ENCODE data around the gene CDC25C.

CDC25C gene

GRCh38 chr5:138252944-138253343, 78.7 kb downstream of the CDC25C start:
- TF ChIP-seq TAF1 (IDR thresholded peaks at IDR 0.05; ENCODE audit: borderline replicate concordance, insufficient read depth, low read length) (no peak), POLR2AphosphoS5 (IDR thresholded peaks at IDR 0.05; ENCODE audit: low read depth, low read length) (no peak), SIN3A (IDR thresholded peaks at IDR 0.05; ENCODE audit: borderline replicate concordance, insufficient read depth, low read length) (no peak), FOXP2 (optimal IDR thresholded peaks at IDR 0.05; ENCODE audit: borderline replicate concordance, extremely low read depth, extremely low read length, insufficient read depth) (no peak), REST (IDR thresholded peaks at IDR 0.05; ENCODE audit: insufficient read depth in 1 of 2, low read depth in 2 of 2, low read length in 2 of 2) (no peak)

DNA sequence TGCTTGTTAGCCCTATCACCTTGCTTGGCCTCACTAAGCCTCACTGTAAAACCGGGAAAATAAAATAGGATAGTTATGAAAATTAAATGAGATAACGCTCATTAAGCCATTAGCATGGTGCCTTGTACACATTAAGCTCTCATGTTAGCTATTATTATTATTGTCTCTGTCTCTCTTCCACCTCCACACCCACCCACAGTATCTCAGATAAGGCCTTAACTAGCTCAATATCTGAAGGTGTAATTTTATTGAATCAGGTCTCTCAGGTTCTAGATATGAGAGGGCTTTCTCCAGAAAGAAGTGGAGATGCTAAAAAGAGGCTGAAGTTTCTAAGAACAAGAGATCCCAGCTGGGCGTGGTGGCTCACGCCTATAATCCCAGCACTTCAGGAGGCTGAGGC, 84.8 kb downstream of the CDC25C start:
- no peak for TF ChIP-seq SIN3A (IDR thresholded peaks at IDR 0.05; ENCODE audit: borderline replicate concordance, insufficient read depth, low read length)
- no peak for TF ChIP-seq POLR2AphosphoS5 (IDR thresholded peaks at IDR 0.05; ENCODE audit: low read depth, low read length)
- TF ChIP-seq REST (IDR thresholded peaks at IDR 0.05; ENCODE audit: insufficient read depth in 1 of 2, low read depth in 2 of 2, low read length in 2 of 2), result no peak
- TF ChIP-seq TAF1 (IDR thresholded peaks at IDR 0.05; ENCODE audit: borderline replicate concordance, insufficient read depth, low read length), result no peak
- no peak for TF ChIP-seq FOXP2 (optimal IDR thresholded peaks at IDR 0.05; ENCODE audit: borderline replicate concordance, extremely low read depth, extremely low read length, insufficient read depth)

- no peak for TF ChIP-seq TAF1 (IDR thresholded peaks at IDR 0.05; ENCODE audit: borderline replicate concordance, insufficient read depth, low read length)
- TF ChIP-seq POLR2AphosphoS5 (IDR thresholded peaks at IDR 0.05; ENCODE audit: low read depth, low read length), result no peak
- no peak for TF ChIP-seq FOXP2 (optimal IDR thresholded peaks at IDR 0.05; ENCODE audit: borderline replicate concordance, extremely low read depth, extremely low read length, insufficient read depth)
- TF ChIP-seq SIN3A (IDR thresholded peaks at IDR 0.05; ENCODE audit: borderline replicate concordance, insufficient read depth, low read length), result no peak
- TF ChIP-seq REST (IDR thresholded peaks at IDR 0.05; ENCODE audit: insufficient read depth in 1 of 2, low read depth in 2 of 2, low read length in 2 of 2), result no peak
Measured at GRCh38 chr5:138246334-138246733, 85.3 kb downstream of the CDC25C start.

DNA sequence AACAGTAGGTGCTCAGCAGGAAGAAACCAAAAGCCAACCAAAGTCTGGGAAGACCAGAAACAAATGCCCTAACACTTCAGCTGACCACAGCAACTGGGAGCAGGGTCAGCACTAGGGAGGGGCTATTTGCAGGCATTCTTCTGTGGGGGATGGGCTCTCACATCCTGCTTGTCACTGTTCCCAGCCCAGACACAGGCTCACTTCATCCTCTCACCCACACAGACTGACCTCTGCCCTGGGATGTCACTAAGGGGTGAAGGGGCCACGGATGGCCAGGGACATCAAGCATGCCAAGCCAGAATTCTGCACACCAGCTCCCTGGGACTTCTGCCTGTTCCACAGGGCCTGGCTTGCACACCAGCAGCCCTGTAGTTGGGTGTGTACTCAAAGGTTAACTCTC, 85.9 kb downstream of the CDC25C start:
- no peak for TF ChIP-seq TAF1 (IDR thresholded peaks at IDR 0.05; ENCODE audit: borderline replicate concordance, insufficient read depth, low read length)
- TF ChIP-seq REST (IDR thresholded peaks at IDR 0.05; ENCODE audit: insufficient read depth in 1 of 2, low read depth in 2 of 2, low read length in 2 of 2), result no peak
- no peak for TF ChIP-seq FOXP2 (optimal IDR thresholded peaks at IDR 0.05; ENCODE audit: borderline replicate concordance, extremely low read depth, extremely low read length, insufficient read depth)
- TF ChIP-seq SIN3A (IDR thresholded peaks at IDR 0.05; ENCODE audit: borderline replicate concordance, insufficient read depth, low read length), result no peak
- no peak for TF ChIP-seq POLR2AphosphoS5 (IDR thresholded peaks at IDR 0.05; ENCODE audit: low read depth, low read length)

DNA sequence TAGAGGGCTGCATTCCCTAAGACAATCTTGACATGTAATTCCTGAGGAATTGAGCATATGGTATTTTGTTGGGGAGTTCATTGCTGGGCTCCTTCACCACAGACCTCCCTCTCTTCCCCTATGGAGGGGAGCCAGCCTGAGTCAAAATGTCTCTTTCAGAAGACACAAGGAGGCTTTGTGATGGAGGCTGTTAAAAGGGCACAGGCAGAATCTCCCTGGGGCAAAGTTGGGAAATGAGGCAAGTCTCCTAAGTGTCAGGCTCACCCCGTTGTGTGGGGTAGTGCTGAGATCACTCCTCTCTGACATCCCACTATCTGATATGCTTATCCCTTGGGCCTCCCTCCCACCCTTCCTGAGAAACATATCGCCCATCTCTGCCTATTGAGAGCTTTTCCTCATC, 87.8 kb downstream of the CDC25C start:
- no peak for TF ChIP-seq POLR2AphosphoS5 (IDR thresholded peaks at IDR 0.05; ENCODE audit: low read depth, low read length)
- no peak for TF ChIP-seq REST (IDR thresholded peaks at IDR 0.05; ENCODE audit: insufficient read depth in 1 of 2, low read depth in 2 of 2, low read length in 2 of 2)
- TF ChIP-seq SIN3A (IDR thresholded peaks at IDR 0.05; ENCODE audit: borderline replicate concordance, insufficient read depth, low read length), result no peak
- TF ChIP-seq FOXP2 (optimal IDR thresholded peaks at IDR 0.05; ENCODE audit: borderline replicate concordance, extremely low read depth, extremely low read length, insufficient read depth), result no peak
- no peak for TF ChIP-seq TAF1 (IDR thresholded peaks at IDR 0.05; ENCODE audit: borderline replicate concordance, insufficient read depth, low read length)
